K562 (cell line): ENCODE data around the gene CLDND1. TPM values are rescaled to one million over a fixed set of nuclear protein-coding genes. Genes with fewer than 3 reads are reported as not detected.
A peak's percentile ranks its signal among the peaks of the same experiment; 100 is the strongest.

ENCODE experiments used
- ATAC-seq: fragments of 200-7000 bp; cut with Tn5 transposase; 3 replicates; pipeline ENCODE4 v1.9.1; 2020; ENCODE audit warnings: moderate library complexity
- BruUV-seq: library from RNA; stranded (reverse); fragments of 400-500 nt; replicated peaks from 2 replicates; lab custom pipeline; 2021; lab: Mats Ljungman, UMichigan
- CTCF ChIA-PET: fragments of 300-600 bp; formaldehyde crosslinking; extraction: SDS; loops from one replicate; lab custom pipeline; 2021; ENCODE audit warnings: low intra/inter-chr PET ratio; lab: Yijun Ruan, JAX
- POLR2A ChIA-PET: fragments of 300-600, 350-650 bp; sonication (Branson Sonifier 250); formaldehyde crosslinking; extraction: SDS; loops from one replicate; lab custom pipeline; 2021; ENCODE audit warnings: antibody characterized with exemption, inconsistent platforms; lab: Yijun Ruan, JAX
- DNase-seq, 4 experiments: peaks; one replicate each; pipeline versions ENCODE4 v3.0.0 to v3.0.0-alpha.2; 2011 to 2018; ENCODE audit warnings: low spot score in 3 of 4, mixed read lengths in 3 of 4; ENCODE audit errors: extremely low read depth in 1 of 4
- FAIRE-seq: peaks from 2 replicates; lab custom pipeline; 2011; peaks lifted over from hg19 to GRCh38; lab: Jason Lieb, UNC
- H2AFZ ChIP-seq: 2 replicates; pipeline ENCODE4 v1.6.0; 2011; ENCODE audit warnings: low read depth, low read length, control low read depth, inconsistent platforms
- H3K27ac ChIP-seq: fragments of 200-600 bp; 3 replicates; pipeline ENCODE4 v1.8.0; 2011; ENCODE audit warnings: low read depth, mild to moderate bottlenecking, control low read depth, inconsistent platforms, low read length, moderate library complexity, mixed read lengths; ENCODE audit errors: extremely low read depth
- H3K27me3 ChIP-seq, 2 experiments: fragments of 300-600 bp in 1 of 2; 2 replicates in 1 of 2; 3 replicates in 1 of 2; pipeline versions ENCODE4 v1.6.0 to v1.8.0; 2011; ENCODE audit warnings: inconsistent platforms in 2 of 2, low read length in 2 of 2, mild to moderate bottlenecking in 1 of 2, mixed read lengths in 1 of 2, moderate library complexity in 1 of 2; ENCODE audit not compliant: control insufficient read depth in 2 of 2, insufficient read depth in 2 of 2
- H3K36me3 ChIP-seq: fragments of 300-600 bp; 3 replicates; pipeline ENCODE4 v1.8.0; 2011; ENCODE audit warnings: mild to moderate bottlenecking, low read length, inconsistent platforms; ENCODE audit not compliant: control insufficient read depth, insufficient read depth
- H3K4me1 ChIP-seq, 2 experiments: fragments of 200-600 bp in 1 of 2; replicated peaks in 1 of 2; 2 replicates in 1 of 2; 3 replicates in 1 of 2; pipeline versions ENCODE4 v1.5.1 to v1.8.0; 2011; ENCODE audit warnings: inconsistent platforms in 2 of 2, low read length in 2 of 2, mild to moderate bottlenecking in 1 of 2, mixed read lengths in 1 of 2, moderate library complexity in 1 of 2; ENCODE audit not compliant: control insufficient read depth in 2 of 2, insufficient read depth in 2 of 2
- H3K4me2 ChIP-seq: 2 replicates; pipeline ENCODE4 v1.6.1; 2011; ENCODE audit warnings: low read length, control low read depth, inconsistent platforms, mixed read lengths; ENCODE audit not compliant: insufficient read depth
- H3K4me3 ChIP-seq: fragments of 200-600 bp; sonication (generic), shearing (Covaris generic); 2 replicates; pipeline ENCODE4 v1.5.1; 2016; ENCODE audit warnings: control low read depth, inconsistent platforms
- H3K79me2 ChIP-seq: fragments of 200-600 bp; 3 replicates; pipeline ENCODE4 v1.8.0; 2011; ENCODE audit warnings: low read length, inconsistent platforms; ENCODE audit not compliant: control insufficient read depth, insufficient read depth
- H3K9ac ChIP-seq, 2 experiments: 2 replicates each; pipeline versions ENCODE4 v1.6.0 to v1.6.1; 2011; ENCODE audit warnings: low read depth in 2 of 2, low read length in 2 of 2, control low read depth in 1 of 2, inconsistent platforms in 1 of 2, mild to moderate bottlenecking in 1 of 2, mixed read lengths in 1 of 2; ENCODE audit not compliant: insufficient read depth in 1 of 2
- H3K9me1 ChIP-seq: one replicate; pipeline ENCODE4 v1.6.0; 2011; ENCODE audit warnings: inconsistent platforms, mild to moderate bottlenecking, low read length, moderate library complexity; ENCODE audit not compliant: control insufficient read depth, insufficient read depth
- H3K9me3 ChIP-seq: replicated peaks from 2 replicates; pipeline ENCODE4 v1.5.1; 2011; ENCODE audit warnings: low read depth, low read length, inconsistent platforms; ENCODE audit not compliant: control insufficient read depth, insufficient read depth
- H4K20me1 ChIP-seq: replicated peaks from 2 replicates; pipeline ENCODE4 v1.6.1; 2011; ENCODE audit warnings: low read length, inconsistent platforms, mixed read lengths; ENCODE audit not compliant: control insufficient read depth, insufficient read depth
- CHCHD3 ChIP-seq: fragments of 250-450 bp; sonication (Bioruptor Pico); IDR thresholded peaks from 2 replicates; pipeline ENCODE4 v2.1.2; 2022; ENCODE audit warnings: mild to moderate bottlenecking
- NR3C1 ChIP-seq: sonication (generic); formaldehyde crosslinking; IDR thresholded peaks from 2 replicates; pipeline ENCODE4 v1.8.1; 2022; ENCODE audit warnings: missing genetic modification reagents
- RERE ChIP-seq: sonication (generic); formaldehyde crosslinking; IDR thresholded peaks from 2 replicates; pipeline ENCODE4 v1.8.0; 2023; ENCODE audit warnings: missing genetic modification reagents, mild to moderate bottlenecking, borderline replicate concordance
- STAT5A ChIP-seq: IDR thresholded peaks from 2 replicates; pipeline ENCODE4 v1.6.1; 2012; ENCODE audit warnings: low read length, inconsistent platforms, borderline replicate concordance
- ZNF561 ChIP-seq: fragments of 450-650 bp; formaldehyde crosslinking; conservative IDR thresholded peaks from 2 replicates; pipeline ENCODE4 v1.4.0; 2020; ENCODE audit warnings: mild to moderate bottlenecking, moderate library complexity
- WGBS: fragments of 100-300 bp; shearing (Covaris generic); methylation state at CpG from one replicate; pipeline ENCODE4 v1.1.6; 2016; ENCODE audit warnings: low coverage, mixed read lengths; ENCODE audit not compliant: insufficient coverage; ENCODE audit errors: missing lambda C conversion rate; 5-methylcytosine and 5-hydroxymethylcytosine counted together
- in situ Hi-C: fragments of 300-500 bp; cut with MboI; formaldehyde crosslinking; loops from 4 replicates; pipeline ENCODE4 v1.15.0; 2018; ENCODE audit warnings: inconsistent platforms, mixed read lengths
- intact Hi-C: fragments of 100-400 bp; cut with micrococcal nuclease; formaldehyde crosslinking; loops from 2 replicates; pipeline ENCODE4 v1.14.2; 2022
- polyA plus RNA-seq, 8 experiments: library from polyadenylated mRNA; depleted of rRNA in 4 of 8; stranded (reverse) in 5 of 8; unstranded in 3 of 8; fragments of >200 nt; fragmentation: Nextera tagmentation in 2 of 8; fragmentation: Illumina TruSeq in 1 of 8; extraction: Ambion mirVana in 2 of 8; extraction: Trizol in 1 of 8; gene quantifications; 2 replicates each; pipeline versions ENCODE4 v1.2.1 to v1.2.3, GENCODE V29; 2011 to 2014; ENCODE audit warnings: inconsistent platforms in 1 of 8, missing spikeins in 1 of 8
- total RNA-seq, 7 experiments: library from RNA; depleted of rRNA in 6 of 7; stranded (reverse); fragments of >200 nt in 6 of 7; fragmentation: Illumina TruSeq in 2 of 7; extraction: Trizol in 2 of 7; gene quantifications; 2 replicates each; pipeline versions ENCODE4 v1.2.1 to v1.2.3, GENCODE V29; 2011 to 2021; ENCODE audit warnings: low replicate concordance in 1 of 7
- TF ChIP-seq, protein P1 (sequence below): sonication (generic); formaldehyde crosslinking; IDR thresholded peaks from 2 replicates; pipeline ENCODE4 v1.8.1; 2022; ENCODE audit warnings: missing genetic modification reagents

CLDND1 gene
- total and polyA plus RNA-seq, 9 of the 15 experiments (the other 6 are each of a cell fraction or from before 2014, with no cell fraction given) = 29.2 to 141 (median 60.7) TPM

GRCh38 chr3:98536456-98537017, 13.8 kb upstream of the CLDND1 start:
- intact Hi-C loops = no loop called here

GRCh38 chr3:98534734-98535133, 12.0 kb upstream of the CLDND1 start:
- FAIRE-seq (no peak), DNase-seq (no peak), ATAC-seq (no peak)
- intact Hi-C loops (no loop called here), in situ Hi-C loops (no loop called here)
- Histone ChIP-seq H3K27me3 (no peaks in the 10 kb centered on the region), H3K79me2 (no peaks in the 10 kb centered on the region), H3K36me3 (no peaks in the 10 kb centered on the region), H3K4me2 (no peak overlapping the region), H3K4me1 (peaks cover 5 to 6% of the 10 kb centered on the region in 2 experiments; a peak in 3 of 5 replicates), H3K4me3 (no peak overlapping the region), H4K20me1 (no peaks in the 10 kb centered on the region), H3K9me1 (no peaks in the 10 kb centered on the region), H2AFZ (no peak overlapping the region), H3K9me3 (no peaks in the 10 kb centered on the region), H3K9ac (no peak overlapping the region), H3K27ac (no peak overlapping the region)
- 50% methylated on average over 1 of the region's 1 CpG for WGBS
- no TSS peak for BruUV-seq
- ChIA-PET CTCF (no interaction called here), POLR2A (no interaction called here)
- TF ChIP-seq NR3C1 (CRISPR knock-in tag) (no peak), STAT5A (no peak), RERE (CRISPR knock-in tag) (no peak)

More at GRCh38 chr3:98536456-98537017, 13.8 kb upstream of the CLDND1 start:
- 86% methylated on average over 6 of the region's 6 CpGs for WGBS
- no peaks in the 10 kb centered on the region for H3K9me3 ChIP-seq
- ATAC-seq = no peak
- FAIRE-seq = no peak
- BruUV-seq = no TSS peak
- POLR2A ChIA-PET = interaction anchor here (0.5 to 1.3 kb wide), 2 partner anchors 9 to 57 kb away, joined by 3 read pairs; partner anchors contain the start of gene CPOX
- CTCF ChIA-PET = no interaction called here
- no peak overlapping the region for H3K4me2 ChIP-seq
- TF ChIP-seq CHCHD3 (CRISPR knock-in tag) (no peak), ZNF561 (CRISPR knock-in tag) (no peak)
- TF ChIP-seq, protein P1, sequence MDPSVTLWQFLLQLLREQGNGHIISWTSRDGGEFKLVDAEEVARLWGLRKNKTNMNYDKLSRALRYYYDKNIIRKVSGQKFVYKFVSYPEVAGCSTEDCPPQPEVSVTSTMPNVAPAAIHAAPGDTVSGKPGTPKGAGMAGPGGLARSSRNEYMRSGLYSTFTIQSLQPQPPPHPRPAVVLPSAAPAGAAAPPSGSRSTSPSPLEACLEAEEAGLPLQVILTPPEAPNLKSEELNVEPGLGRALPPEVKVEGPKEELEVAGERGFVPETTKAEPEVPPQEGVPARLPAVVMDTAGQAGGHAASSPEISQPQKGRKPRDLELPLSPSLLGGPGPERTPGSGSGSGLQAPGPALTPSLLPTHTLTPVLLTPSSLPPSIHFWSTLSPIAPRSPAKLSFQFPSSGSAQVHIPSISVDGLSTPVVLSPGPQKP = no peak
- no peak overlapping the region for H3K9ac ChIP-seq
- in situ Hi-C loops = no loop called here
- H3K36me3 ChIP-seq = no peaks in the 10 kb centered on the region
- peak overlapping the region; percentile 40; the same call in 1 of the 2 replicates for H2AFZ ChIP-seq
- H4K20me1 ChIP-seq = no peaks in the 10 kb centered on the region
- peaks cover 5 to 6% of the 10 kb centered on the region in 2 experiments; a peak in 3 of 5 replicates for H3K4me1 ChIP-seq
- no peak overlapping the region for H3K4me3 ChIP-seq
- DNase-seq = no peak
- H3K27me3 ChIP-seq = no peaks in the 10 kb centered on the region
- H3K27ac ChIP-seq = no peak overlapping the region
- H3K79me2 ChIP-seq = no peaks in the 10 kb centered on the region
- no peaks in the 10 kb centered on the region for H3K9me1 ChIP-seq
